Measurements from ENCODE around the gene CADM2.

The CADM2 gene

GRCh38 chr3:85313380-85313779 lies 354.6 kb downstream of the CADM2 start:
- H3K4me3 ChIP-seq (ENCODE audit: insufficient read depth, low read depth, low read length, poor library complexity, severe bottlenecking), result no peak overlapping the region
- no peaks in the 10 kb centered on the region for H3K36me3 ChIP-seq (ENCODE audit: control insufficient read depth, insufficient read depth, low read length)
- H3K27me3 ChIP-seq (replicated peaks; ENCODE audit: control insufficient read depth, insufficient read depth, low read length, poor library complexity, severe bottlenecking), result no peaks in the 10 kb centered on the region
- H3K4me1 ChIP-seq (ENCODE audit: control insufficient read depth, insufficient read depth, low read length, poor library complexity, severe bottlenecking), result no peaks in the 10 kb centered on the region
- DNase-seq, result no peak
- H3K27ac ChIP-seq (ENCODE audit: insufficient read depth, low read length, poor library complexity, severe bottlenecking), result no peak overlapping the region
- H3K9me3 ChIP-seq (ENCODE audit: control insufficient read depth, low read length), result no peaks in the 10 kb centered on the region

GRCh38 chr3:85316252-85316651 lies 357.5 kb downstream of the CADM2 start:
- Histone ChIP-seq H3K4me3 (ENCODE audit: insufficient read depth, low read depth, low read length, poor library complexity, severe bottlenecking) (no peak overlapping the region), H3K36me3 (ENCODE audit: control insufficient read depth, insufficient read depth, low read length) (no peaks in the 10 kb centered on the region), H3K9me3 (ENCODE audit: control insufficient read depth, low read length) (no peaks in the 10 kb centered on the region), H3K27ac (ENCODE audit: insufficient read depth, low read length, poor library complexity, severe bottlenecking) (no peak overlapping the region), H3K4me1 (ENCODE audit: control insufficient read depth, insufficient read depth, low read length, poor library complexity, severe bottlenecking) (no peaks in the 10 kb centered on the region), H3K27me3 (replicated peaks; ENCODE audit: control insufficient read depth, insufficient read depth, low read length, poor library complexity, severe bottlenecking) (no peaks in the 10 kb centered on the region)
- DNase-seq, result no peak

DNA sequence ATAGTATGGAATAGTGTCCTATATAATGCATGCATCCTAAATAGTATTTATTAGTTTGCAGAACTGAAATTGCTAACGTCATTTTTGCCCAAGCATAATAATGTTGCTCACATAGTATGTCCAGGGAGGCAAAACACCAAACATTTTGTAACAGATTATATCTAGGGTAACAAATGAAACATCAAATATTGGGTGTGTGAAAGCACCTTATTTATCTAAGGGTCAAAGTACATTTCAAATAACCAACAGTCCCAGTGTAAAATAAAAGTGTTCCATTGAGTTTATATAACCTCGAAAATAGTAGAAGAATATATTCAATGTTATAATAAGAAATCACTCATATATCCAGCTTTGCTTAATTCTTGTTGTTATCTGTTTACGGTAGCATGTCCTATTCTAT lies 363.1 kb downstream of the CADM2 start:
- Histone ChIP-seq H3K36me3 (ENCODE audit: control insufficient read depth, insufficient read depth, low read length) (no peaks in the 10 kb centered on the region), H3K27me3 (replicated peaks; ENCODE audit: control insufficient read depth, insufficient read depth, low read length, poor library complexity, severe bottlenecking) (no peaks in the 10 kb centered on the region), H3K4me1 (ENCODE audit: control insufficient read depth, insufficient read depth, low read length, poor library complexity, severe bottlenecking) (no peaks in the 10 kb centered on the region), H3K27ac (ENCODE audit: insufficient read depth, low read length, poor library complexity, severe bottlenecking) (no peak overlapping the region), H3K4me3 (ENCODE audit: insufficient read depth, low read depth, low read length, poor library complexity, severe bottlenecking) (no peak overlapping the region), H3K9me3 (ENCODE audit: control insufficient read depth, low read length) (no peaks in the 10 kb centered on the region)
- no peak for DNase-seq

GRCh38 chr3:85330071-85330470 lies 371.3 kb downstream of the CADM2 start:
- H3K27me3 ChIP-seq (replicated peaks; ENCODE audit: control insufficient read depth, insufficient read depth, low read length, poor library complexity, severe bottlenecking), result no peaks in the 10 kb centered on the region
- no peaks in the 10 kb centered on the region for H3K4me1 ChIP-seq (ENCODE audit: control insufficient read depth, insufficient read depth, low read length, poor library complexity, severe bottlenecking)
- H3K4me3 ChIP-seq (ENCODE audit: insufficient read depth, low read depth, low read length, poor library complexity, severe bottlenecking), result no peak overlapping the region
- DNase-seq, result no peak
- H3K36me3 ChIP-seq (ENCODE audit: control insufficient read depth, insufficient read depth, low read length), result no peaks in the 10 kb centered on the region
- H3K9me3 ChIP-seq (ENCODE audit: control insufficient read depth, low read length), result no peaks in the 10 kb centered on the region
- H3K27ac ChIP-seq (ENCODE audit: insufficient read depth, low read length, poor library complexity, severe bottlenecking), result no peak overlapping the region

DNA sequence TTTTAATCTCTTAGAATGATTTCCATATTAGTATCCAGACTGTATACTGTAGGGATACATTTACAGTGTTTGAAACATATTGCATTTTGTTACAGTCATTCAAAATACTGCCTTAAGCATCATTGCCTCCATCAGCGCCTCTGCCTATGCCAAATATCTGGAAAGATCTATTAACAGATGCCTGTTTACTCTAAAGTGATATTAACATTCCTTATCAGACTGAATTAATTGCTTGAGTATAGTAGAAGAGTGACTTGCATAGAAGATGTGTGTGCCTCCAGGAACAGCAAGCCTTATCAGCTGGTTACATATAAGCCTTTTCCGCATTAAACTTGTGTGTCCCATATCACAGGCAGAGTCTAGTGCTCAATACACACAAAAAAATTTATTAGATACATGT lies 379.1 kb downstream of the CADM2 start:
- Histone ChIP-seq H3K4me3 (ENCODE audit: insufficient read depth, low read depth, low read length, poor library complexity, severe bottlenecking) (no peak overlapping the region), H3K4me1 (ENCODE audit: control insufficient read depth, insufficient read depth, low read length, poor library complexity, severe bottlenecking) (no peaks in the 10 kb centered on the region), H3K27me3 (replicated peaks; ENCODE audit: control insufficient read depth, insufficient read depth, low read length, poor library complexity, severe bottlenecking) (no peaks in the 10 kb centered on the region), H3K27ac (ENCODE audit: insufficient read depth, low read length, poor library complexity, severe bottlenecking) (no peak overlapping the region), H3K9me3 (ENCODE audit: control insufficient read depth, low read length) (no peaks in the 10 kb centered on the region), H3K36me3 (ENCODE audit: control insufficient read depth, insufficient read depth, low read length) (no peaks in the 10 kb centered on the region)
- no peak for DNase-seq

- DNase-seq, result no peak
- H3K9me3 ChIP-seq (ENCODE audit: control insufficient read depth, low read length), result no peaks in the 10 kb centered on the region
These were observed 384.1 kb downstream of the CADM2 start for GRCh38 chr3:85342915-85343314.

DNA sequence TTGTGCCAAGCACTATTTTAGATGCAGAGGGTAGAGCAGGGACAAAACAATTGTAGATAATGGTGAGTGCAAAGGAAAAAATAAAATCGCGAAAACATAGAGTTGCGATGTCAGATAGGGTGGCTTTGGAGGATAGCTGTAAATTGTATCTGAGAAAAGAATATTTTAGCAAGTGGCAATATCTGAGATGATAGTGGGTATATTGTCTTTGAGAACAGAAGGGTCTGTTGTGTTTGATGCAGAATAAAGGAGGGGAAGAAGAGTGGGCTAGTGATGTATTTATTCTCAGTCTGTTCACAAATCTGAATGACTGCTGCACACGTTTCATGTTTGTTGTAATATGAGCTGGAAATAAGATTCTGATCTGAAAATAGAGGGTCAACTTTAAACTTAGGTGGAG lies 396.8 kb downstream of the CADM2 start:
- Histone ChIP-seq H3K27me3 (replicated peaks; ENCODE audit: control insufficient read depth, insufficient read depth, low read length, poor library complexity, severe bottlenecking) (no peaks in the 10 kb centered on the region), H3K9me3 (ENCODE audit: control insufficient read depth, low read length) (no peaks in the 10 kb centered on the region), H3K4me3 (ENCODE audit: insufficient read depth, low read depth, low read length, poor library complexity, severe bottlenecking) (no peak overlapping the region), H3K27ac (ENCODE audit: insufficient read depth, low read length, poor library complexity, severe bottlenecking) (no peak overlapping the region), H3K4me1 (ENCODE audit: control insufficient read depth, insufficient read depth, low read length, poor library complexity, severe bottlenecking) (no peaks in the 10 kb centered on the region), H3K36me3 (ENCODE audit: control insufficient read depth, insufficient read depth, low read length) (no peaks in the 10 kb centered on the region)
- DNase-seq, result no peak

More at GRCh38 chr3:85342915-85343314, 384.1 kb downstream of the CADM2 start:
- Histone ChIP-seq H3K4me1 (ENCODE audit: control insufficient read depth, insufficient read depth, low read length, poor library complexity, severe bottlenecking) (no peaks in the 10 kb centered on the region), H3K4me3 (ENCODE audit: insufficient read depth, low read depth, low read length, poor library complexity, severe bottlenecking) (no peak overlapping the region), H3K27ac (ENCODE audit: insufficient read depth, low read length, poor library complexity, severe bottlenecking) (no peak overlapping the region), H3K36me3 (ENCODE audit: control insufficient read depth, insufficient read depth, low read length) (no peaks in the 10 kb centered on the region), H3K27me3 (replicated peaks; ENCODE audit: control insufficient read depth, insufficient read depth, low read length, poor library complexity, severe bottlenecking) (no peaks in the 10 kb centered on the region)

DNA sequence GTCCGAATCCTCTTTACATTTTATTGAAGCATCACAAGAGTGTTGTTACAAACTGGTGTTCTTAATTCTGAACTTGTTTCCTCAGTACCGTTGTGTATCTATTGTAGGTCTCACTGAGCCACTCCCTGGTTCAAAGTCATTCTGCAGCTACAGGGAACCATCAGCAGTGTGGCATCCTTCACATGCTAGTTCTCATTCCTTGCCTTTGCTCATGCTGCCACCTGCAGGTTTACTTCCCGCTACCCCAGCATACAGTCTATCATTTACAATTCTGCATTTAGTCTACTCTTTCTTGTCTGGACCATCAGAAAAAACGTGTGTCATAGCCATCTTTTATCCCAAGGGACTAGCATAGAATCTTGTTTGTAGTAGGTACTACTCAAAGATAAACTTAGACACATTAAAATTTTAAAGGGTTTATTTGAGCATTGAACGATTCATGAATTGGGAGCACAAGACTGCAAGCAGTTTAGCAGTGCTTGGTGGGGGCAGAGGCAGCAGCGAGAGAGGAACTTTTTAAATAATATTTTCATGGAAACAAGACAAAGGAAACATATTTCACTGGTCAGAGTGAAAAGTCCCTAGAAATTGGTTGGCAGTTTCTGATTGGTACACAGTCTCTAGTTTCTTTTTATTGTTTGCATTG lies 402.1 kb downstream of the CADM2 start:
- no peak for DNase-seq
- no peaks in the 10 kb centered on the region for H3K27me3 ChIP-seq (replicated peaks; ENCODE audit: control insufficient read depth, insufficient read depth, low read length, poor library complexity, severe bottlenecking)
- H3K4me1 ChIP-seq (ENCODE audit: control insufficient read depth, insufficient read depth, low read length, poor library complexity, severe bottlenecking), result no peaks in the 10 kb centered on the region
- H3K9me3 ChIP-seq (ENCODE audit: control insufficient read depth, low read length), result no peaks in the 10 kb centered on the region
- H3K4me3 ChIP-seq (ENCODE audit: insufficient read depth, low read depth, low read length, poor library complexity, severe bottlenecking), result no peak overlapping the region
- H3K27ac ChIP-seq (ENCODE audit: insufficient read depth, low read length, poor library complexity, severe bottlenecking), result no peak overlapping the region
- no peaks in the 10 kb centered on the region for H3K36me3 ChIP-seq (ENCODE audit: control insufficient read depth, insufficient read depth, low read length)

DNA sequence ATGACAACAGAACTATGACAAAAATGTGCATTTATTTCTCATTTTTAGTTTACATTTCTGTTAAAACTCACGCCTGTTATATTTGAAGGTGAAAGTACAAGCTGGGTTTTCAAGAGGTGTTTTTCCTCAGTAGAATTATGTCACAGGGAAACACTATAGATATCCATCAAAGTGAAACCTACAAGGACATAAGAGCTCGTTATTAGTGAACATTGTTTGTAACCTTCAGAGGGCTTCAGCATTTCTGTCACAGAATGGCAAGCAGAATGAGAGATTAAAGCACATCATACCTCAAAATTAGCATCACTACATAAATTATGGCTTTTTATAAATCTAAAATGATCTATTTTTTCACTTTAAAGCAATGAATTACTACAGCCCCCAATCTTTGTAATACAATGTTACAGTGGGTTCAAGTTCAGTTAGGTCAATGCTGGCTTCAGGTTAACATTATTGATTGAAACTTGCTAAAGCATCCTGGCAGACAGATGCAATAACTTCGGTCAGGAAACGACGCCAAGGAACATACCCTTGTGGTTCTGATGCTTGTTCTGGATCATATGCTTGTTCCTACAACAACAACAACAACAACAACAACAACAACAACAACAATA lies 405.6 kb downstream of the CADM2 start:
- Histone ChIP-seq H3K4me3 (ENCODE audit: insufficient read depth, low read depth, low read length, poor library complexity, severe bottlenecking) (no peak overlapping the region), H3K27ac (ENCODE audit: insufficient read depth, low read length, poor library complexity, severe bottlenecking) (no peak overlapping the region), H3K27me3 (replicated peaks; ENCODE audit: control insufficient read depth, insufficient read depth, low read length, poor library complexity, severe bottlenecking) (no peaks in the 10 kb centered on the region), H3K9me3 (ENCODE audit: control insufficient read depth, low read length) (no peaks in the 10 kb centered on the region), H3K36me3 (ENCODE audit: control insufficient read depth, insufficient read depth, low read length) (no peaks in the 10 kb centered on the region), H3K4me1 (ENCODE audit: control insufficient read depth, insufficient read depth, low read length, poor library complexity, severe bottlenecking) (no peaks in the 10 kb centered on the region)
- DNase-seq, result no peak

DNA sequence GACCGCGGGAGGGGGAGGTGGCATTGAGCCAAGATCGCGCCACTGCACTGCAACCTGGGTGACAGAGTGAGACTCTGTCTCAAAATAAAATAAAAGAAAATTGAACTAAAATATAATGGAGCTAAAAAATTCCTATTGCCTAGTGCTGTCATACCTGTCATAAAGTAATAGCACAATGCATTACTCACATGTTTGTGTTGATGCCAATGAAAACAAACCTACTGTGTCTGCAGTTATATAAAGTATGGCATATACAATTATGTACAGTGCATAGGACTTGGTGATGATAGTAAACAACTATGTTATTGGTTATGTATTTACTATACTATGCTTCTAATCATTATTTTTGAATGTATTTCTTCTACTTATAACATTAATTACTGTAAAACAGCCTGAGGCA lies 411.6 kb downstream of the CADM2 start:
- no peaks in the 10 kb centered on the region for H3K36me3 ChIP-seq (ENCODE audit: control insufficient read depth, insufficient read depth, low read length)
- no peaks in the 10 kb centered on the region for H3K4me1 ChIP-seq (ENCODE audit: control insufficient read depth, insufficient read depth, low read length, poor library complexity, severe bottlenecking)
- H3K9me3 ChIP-seq (ENCODE audit: control insufficient read depth, low read length), result no peaks in the 10 kb centered on the region
- DNase-seq, result no peak
- no peak overlapping the region for H3K27ac ChIP-seq (ENCODE audit: insufficient read depth, low read length, poor library complexity, severe bottlenecking)
- H3K4me3 ChIP-seq (ENCODE audit: insufficient read depth, low read depth, low read length, poor library complexity, severe bottlenecking), result no peak overlapping the region
- no peaks in the 10 kb centered on the region for H3K27me3 ChIP-seq (replicated peaks; ENCODE audit: control insufficient read depth, insufficient read depth, low read length, poor library complexity, severe bottlenecking)
